ENCODE results near the gene DLGAP4. TPM values are rescaled to one million over a fixed set of nuclear protein-coding genes. Genes with fewer than 3 reads are reported as not detected.

DLGAP4 gene
- total and polyA plus RNA-seq, 10 of the 15 experiments (the other 5 are each of a cell fraction or from before 2014, with no cell fraction given): 0.42 to 43.3 (median 19.0) TPM

GRCh38 chr20:36528875-36529417 is 222.8 kb downstream of the DLGAP4 start:
- Histone ChIP-seq H3K4me3 (no peak overlapping the region), H3K27me3 (replicated peaks in 1 of 2; ENCODE audit: control insufficient read depth in 2 of 2, insufficient read depth in 2 of 2, low read length in 1 of 2) (no peaks in the 10 kb centered on the region), H3K4me2 (ENCODE audit: control insufficient read depth, insufficient read depth) (no peak overlapping the region), H4K20me1 (ENCODE audit: control insufficient read depth, insufficient read depth) (no peaks in the 10 kb centered on the region), H3K4me1 (ENCODE audit: control insufficient read depth, insufficient read depth, low read length) (peaks cover 5% of the 10 kb centered on the region; the same call in 1 of the 2 replicates), H3K9me3 (replicated peaks; ENCODE audit: control insufficient read depth, insufficient read depth, low read length) (no peaks in the 10 kb centered on the region), H3K27ac (ENCODE audit: control insufficient read depth, insufficient read depth) (no peak overlapping the region), H3K9ac (ENCODE audit: control insufficient read depth, insufficient read depth, low read length) (no peak overlapping the region), H3K79me2 (ENCODE audit: control insufficient read depth, insufficient read depth, low read length) (no peaks in the 10 kb centered on the region), H2AFZ (ENCODE audit: control insufficient read depth, low read depth, low read length) (no peak overlapping the region), H3K36me3 (ENCODE audit: control insufficient read depth in 2 of 2, insufficient read depth in 2 of 2, low read length in 1 of 2) (peaks cover 4 to 13% of the 10 kb centered on the region in 2 experiments; a peak in 3 of 4 replicates)
- WGBS (ENCODE audit: insufficient coverage, insufficient replicate concordance, low lambda C conversion rate, missing lambda C conversion rate): 82% methylated on average over 12 of the region's 14 CpGs
- in situ Hi-C loops (cut with MboI) (no loop called here), intact Hi-C loops (cut with micrococcal nuclease; ENCODE audit: unreplicated experiment) (no loop called here)
- no peak for ATAC-seq
- RAD21 ChIA-PET (ENCODE audit: unreplicated experiment): no interaction called here
- no TSS peak for BruUV-seq (replicated peaks)
- POLR2A ChIA-PET: no interaction called here
- CTCF ChIA-PET: interaction anchor here (0.6 kb wide), 1 partner anchor 373 kb away, joined by 3 read pairs; no protein-coding TSS in a partner anchor
- TF ChIP-seq CTCF (IDR thresholded peaks at IDR 0.05 in 2 of 3, conservative IDR thresholded peaks at IDR 0.05 in 1 of 3; ENCODE audit: control insufficient read depth in 2 of 3, extremely low read depth in 1 of 3, insufficient read depth in 1 of 3, low read depth in 3 of 3, low read length in 3 of 3): no peak
- no peak for TF ChIP-seq ZBTB4 (CRISPR knock-in tag; IDR thresholded peaks at IDR 0.05)
- peak; percentile 16 for TF ChIP-seq BCL3 (IDR thresholded peaks at IDR 0.05; ENCODE audit: borderline replicate concordance, insufficient read depth, low read depth, low read length, poor library complexity, severe bottlenecking)
- TF ChIP-seq NR2F1 (conservative IDR thresholded peaks at IDR 0.05): no peak
- TF ChIP-seq PAX5 (IDR thresholded peaks at IDR 0.05; ENCODE audit: borderline replicate concordance, low read depth, low read length): no peak
- TF ChIP-seq POLR2A (IDR thresholded peaks at IDR 0.05; ENCODE audit: low read depth, low read length): 0 out of 2 replicates have a peak, but pooled peaks have one; percentile 28
- no peak for TF ChIP-seq SP1 (IDR thresholded peaks at IDR 0.05; ENCODE audit: low read depth, low read length)
- no peak for TF ChIP-seq ZBTB33 (IDR thresholded peaks at IDR 0.05)
- SMC1A ChIA-PET (ENCODE audit: uncharacterized antibody, unreplicated experiment): no interaction called here
- no peak for FAIRE-seq
- DNase-seq (ENCODE audit: low read depth, low spot score): no peak

Measured in GM12878 (cell line).